NCI-H187 (cell line): Measurements from ENCODE around the gene LCP2.
"Not testable (repeated sequence)": the region's sequence is repeated elsewhere in the genome, so short reads cannot be mapped to it uniquely, and the experiment has no call there.

ENCODE experiments used
- DNase-seq, 2 experiments: peaks; one replicate each; lab custom pipeline; 2025; lab: John Stamatoyannopoulos, UW

LCP2 gene

DNA sequence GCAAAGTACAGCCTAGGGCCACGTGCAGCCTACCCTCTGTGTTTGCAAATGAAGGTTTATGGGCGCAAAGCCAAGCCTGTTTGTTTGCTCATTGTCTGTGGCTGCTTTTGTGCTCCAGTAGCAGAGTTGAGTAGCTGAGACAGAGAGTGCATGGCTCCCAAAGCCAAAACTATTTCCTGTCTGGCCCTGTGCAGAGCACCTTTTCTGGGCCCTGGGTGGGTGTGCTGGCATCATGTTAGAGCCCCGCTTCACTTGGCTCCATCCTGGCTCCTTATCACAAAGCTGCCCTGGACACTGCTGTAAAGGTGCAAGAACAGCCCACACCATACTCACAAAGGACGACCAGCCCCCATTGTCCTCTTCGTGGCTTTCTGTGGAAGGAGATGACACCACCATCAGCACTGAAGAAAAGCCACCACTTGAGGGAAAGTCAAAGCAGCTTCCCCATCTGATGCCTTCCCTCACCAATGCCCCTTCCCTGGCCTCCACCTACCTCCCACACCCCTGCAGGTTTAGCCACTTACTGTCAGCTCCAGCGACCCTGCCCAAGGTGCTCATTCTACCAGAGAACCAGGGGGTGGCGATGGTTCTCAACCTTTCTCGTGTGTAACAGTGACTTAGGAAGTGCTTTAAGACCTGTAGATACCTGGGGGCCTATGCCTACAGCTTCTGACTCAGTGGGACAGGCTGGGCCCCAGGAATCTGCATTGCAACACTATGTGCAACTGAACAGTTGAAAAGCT is 23.4 kb downstream of the LCP2 start:
- DNase-seq: no peak

- DNase-seq: no peak
Measured at GRCh38 chr5:170270293-170271069, 27.1 kb downstream of the LCP2 start.

DNA sequence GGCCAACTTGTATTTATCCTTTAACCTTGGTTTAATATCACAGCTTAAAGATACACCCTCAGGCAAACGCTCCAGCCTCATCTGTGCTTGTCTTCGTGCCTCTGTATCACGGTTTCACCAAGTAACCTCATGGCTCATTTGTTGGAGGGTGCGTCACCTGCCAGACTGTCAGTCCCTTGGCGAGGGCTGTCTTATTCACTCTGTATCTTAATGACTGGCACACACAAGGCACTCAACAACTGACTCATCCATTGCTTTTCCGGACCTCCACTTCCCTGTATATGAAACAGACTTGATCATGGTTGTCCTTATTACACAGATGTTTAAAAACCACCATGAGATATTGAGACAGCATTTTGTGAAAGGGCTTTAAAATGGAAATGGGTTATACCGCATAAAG is 28.0 kb downstream of the LCP2 start:
- DNase-seq: no peak

DNA sequence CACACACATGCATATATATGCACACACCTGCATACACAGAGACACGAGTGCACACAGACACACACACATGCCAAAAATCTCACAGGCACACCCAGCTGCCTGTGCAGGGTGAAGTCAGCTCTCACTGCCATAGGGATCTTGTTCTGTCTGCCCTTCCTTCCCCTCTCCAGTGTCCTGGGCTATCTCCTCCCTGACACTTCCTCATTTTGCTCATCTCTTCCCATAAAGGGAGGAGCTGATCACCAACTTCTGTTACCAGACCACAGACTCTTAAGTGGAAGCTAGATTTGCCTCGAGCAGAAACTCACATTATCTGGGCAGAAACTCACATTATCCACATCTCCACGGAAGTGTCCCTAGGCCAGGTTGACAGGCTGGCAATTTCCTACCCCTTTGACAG is 28.7 kb downstream of the LCP2 start:
- DNase-seq: no peak

DNA sequence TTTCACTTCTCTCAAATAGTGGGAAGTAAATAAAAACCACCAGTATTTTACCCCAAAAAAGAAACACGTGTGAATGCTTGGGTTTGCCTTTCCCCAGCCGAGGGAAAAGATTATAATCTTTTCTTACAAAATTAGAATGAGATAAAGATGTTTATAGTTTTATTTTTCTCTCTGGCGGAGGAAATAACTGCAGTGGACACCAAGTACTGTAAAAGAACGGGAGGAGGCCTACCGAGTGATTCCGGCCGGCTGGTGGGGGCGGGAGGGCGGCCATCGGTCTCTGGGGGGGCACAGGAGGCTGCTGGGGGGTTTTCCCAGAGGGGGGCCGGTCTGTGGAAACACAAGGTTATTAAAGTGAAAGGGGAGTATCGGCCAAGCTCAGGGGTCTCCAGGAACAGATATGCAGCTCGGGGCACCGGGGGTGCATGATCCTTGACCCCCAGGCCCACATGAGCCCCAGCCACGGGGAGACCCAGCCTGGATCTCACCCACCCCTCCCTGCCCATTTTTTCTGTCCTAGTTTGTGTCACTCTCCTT is 29.4 kb downstream of the LCP2 start:
- DNase-seq: no peak

DNA sequence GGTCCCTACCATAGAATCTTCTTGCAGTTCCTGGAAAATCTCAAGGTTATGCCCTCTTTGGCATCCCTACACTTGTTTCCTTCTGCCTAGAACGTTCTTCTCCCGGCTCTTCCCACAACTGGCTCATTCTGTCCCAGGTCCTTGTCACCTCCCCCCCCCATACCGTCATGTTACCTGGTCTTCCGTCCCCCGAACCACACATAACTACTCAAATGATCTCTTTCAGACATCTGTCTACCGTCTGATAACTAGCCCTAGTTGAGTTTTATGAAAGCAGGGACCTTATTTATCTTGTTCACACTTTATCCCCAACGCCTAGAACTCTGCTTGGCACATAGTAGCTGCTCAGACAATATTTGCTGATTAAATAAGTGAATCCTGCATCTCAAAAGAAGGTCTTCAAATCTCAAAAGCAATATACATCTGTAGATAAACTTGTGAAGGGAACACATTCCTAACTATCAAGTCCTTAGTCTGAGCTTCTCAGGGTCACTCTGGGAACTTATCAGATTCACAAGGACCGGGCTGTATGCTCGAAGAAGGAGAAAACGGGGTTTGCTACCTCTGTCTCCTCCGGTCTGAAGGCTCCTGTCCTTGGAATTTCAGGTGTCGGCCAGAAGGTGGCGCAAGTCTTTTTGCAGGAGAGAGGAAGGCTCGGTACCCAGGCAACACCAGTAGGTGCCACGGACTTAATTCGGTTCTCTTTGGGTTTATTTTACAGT is 30.0 kb downstream of the LCP2 start:
- DNase-seq: no peak

- no peak for DNase-seq
Measured at GRCh38 chr5:170266570-170267381, 30.8 kb downstream of the LCP2 start.

DNA sequence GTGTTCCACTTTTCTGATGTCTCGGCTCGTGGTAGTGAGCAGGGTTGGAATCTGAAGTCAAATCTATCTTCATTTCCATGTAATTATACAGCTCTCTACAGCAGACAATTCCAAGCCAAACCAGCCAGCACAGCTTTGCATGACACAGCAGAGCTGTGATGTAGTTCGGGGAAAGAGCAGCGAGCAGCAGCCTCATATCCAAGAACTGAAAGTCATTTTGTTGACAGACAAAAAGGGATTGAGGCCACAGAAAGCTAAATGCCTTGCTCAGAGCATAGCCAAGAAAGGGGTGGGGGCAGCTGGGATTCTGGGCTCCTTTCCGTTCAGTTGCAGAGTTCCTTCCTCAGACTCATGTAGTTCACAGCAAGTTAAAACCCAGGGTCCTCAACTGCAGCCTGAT is 32.1 kb downstream of the LCP2 start:
- no peak for DNase-seq

GRCh38 chr5:170263906-170264305 is 33.7 kb downstream of the LCP2 start:
- no peak for DNase-seq

DNA sequence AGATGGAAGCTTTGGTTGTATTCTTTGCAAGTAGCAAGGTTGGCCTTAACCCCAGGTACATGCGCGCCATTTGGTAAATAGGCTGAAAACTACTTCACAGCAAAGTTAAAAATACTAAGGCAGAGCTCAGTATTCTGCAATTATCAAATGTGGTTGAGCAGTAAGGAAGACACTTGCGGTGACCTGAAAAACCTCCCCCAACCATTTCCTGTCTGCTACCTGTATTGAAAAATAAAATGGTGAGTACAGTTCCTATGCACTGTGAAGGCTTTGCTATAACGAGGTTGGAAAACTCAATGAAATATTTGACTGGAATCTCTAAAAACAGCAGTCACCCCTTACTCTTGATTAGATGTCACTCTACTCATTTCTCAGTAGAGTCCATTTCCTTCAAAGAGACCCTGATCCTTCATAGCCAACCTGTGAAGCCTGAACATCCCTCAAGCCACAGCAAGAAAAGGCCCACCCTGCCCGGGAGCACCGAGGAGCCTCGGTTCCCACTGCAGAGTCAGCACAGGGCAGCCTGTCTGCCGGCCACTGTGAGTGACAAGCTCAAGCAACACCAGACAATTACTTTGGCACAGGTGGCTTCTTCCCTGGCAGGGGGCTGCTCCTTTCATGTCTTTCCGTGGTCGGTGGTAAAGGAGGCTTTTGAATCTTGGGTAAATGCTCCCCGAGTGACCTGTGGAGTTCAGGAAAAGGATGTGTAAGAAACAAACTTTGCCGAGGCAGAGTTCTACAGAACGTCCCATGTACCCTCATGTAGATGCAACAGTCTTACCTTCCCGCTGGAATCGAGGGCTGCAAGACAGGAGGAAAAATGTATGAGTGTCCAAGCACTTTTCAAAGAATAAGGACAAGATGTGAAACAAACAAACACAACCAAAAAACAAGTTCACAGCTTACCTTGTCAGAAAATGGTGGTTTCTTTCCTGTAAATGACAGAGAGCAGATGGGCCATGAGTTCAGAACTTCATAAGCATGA is 35.2 kb downstream of the LCP2 start:
- DNase-seq: no peak

DNA sequence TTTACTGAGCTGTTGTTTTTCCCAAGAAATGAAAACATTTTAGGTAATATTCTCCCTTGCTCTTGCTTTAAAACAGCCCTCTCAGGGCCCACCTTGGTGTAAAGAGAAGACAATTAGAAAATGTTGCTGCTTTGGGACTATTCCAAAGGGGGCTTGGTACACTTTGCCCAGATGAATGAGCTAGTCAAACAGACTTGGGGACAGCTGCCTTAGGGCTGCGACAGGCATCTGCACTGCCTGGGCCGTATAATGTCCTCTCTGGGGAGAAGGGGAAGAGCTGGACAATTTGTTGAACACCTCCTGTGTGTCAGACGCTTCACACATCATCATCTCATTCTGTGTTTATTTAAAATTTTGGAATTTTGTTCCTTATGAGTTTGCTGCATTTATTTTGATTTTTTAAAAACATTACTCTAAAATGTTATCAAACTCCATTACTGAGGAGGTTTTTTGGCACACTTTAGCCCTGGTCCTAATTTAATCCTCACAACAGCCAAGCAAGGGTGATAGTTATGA is 36.0 kb downstream of the LCP2 start:
- DNase-seq: no peak

GRCh38 chr5:170257370-170257769 is 40.2 kb downstream of the LCP2 start:
- DNase-seq: no peak

DNA sequence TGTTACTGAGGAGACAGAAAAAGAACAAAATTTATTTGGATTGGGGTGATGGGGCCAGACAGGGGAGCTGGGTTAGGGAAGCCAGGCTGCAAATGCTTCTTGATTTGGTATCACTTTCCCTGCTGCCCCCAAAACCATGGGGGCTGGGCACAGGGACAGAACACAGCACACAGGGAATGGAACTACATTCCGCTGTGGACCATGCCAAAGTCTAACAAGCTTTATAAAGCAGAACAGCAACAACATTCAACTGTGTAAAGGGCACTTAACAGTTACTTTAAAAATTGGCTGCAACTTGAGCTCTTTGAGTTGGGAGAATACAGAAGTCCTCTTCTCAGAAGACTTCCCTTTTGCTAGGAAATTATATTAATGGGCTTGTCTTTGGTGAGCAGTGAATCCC is 41.0 kb downstream of the LCP2 start:
- no peak for DNase-seq

- DNase-seq: no peak
Measured at GRCh38 chr5:170254056-170254455, 43.5 kb downstream of the LCP2 start.

DNA sequence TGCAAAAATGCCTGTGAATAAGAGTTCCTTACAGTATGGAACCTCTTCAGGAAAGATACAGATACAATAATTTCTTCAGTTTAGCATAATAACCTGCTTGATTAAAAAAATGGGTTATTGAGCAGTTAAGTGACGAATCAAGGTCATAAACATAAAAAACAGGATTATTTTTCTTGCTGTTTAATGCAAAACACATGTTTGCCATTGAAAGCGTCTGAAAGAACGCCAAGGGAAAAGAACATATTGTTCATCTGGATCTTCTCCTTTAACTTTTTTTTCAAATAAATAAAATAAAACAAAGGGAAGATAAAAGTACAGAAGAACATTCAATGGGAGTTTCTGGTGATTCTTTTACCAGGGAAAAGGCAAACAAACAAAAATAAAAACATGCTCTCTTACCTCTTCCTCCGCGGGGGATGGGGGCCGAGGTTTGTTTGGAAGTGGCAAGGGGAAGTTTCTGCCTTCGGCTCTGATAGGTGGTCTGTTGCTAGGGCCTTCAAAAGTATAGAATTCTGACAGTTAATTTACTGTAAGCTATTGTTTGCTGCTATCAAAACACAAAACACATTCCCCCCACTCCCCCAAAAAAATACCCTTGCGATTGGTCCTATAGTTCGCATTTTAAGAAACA is 44.7 kb downstream of the LCP2 start:
- no peak for DNase-seq

DNA sequence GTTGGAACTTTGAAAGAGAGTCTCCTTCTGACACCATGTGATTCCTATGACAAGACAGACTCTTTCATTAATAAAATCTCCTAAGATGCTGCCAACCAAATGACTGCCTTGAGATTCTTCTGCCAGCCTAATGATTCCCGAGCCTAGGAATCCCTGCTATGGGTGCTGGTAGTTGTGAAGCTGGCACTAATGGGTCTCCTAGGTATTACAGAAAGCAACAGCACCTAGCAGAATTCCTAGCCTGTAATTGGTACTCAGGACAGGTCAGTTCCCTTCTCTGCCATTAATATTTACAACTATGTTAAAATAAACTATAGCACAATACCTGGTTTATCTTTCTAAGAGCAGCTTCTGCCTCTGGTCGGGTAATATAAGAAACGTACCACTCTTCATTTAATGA is 45.5 kb downstream of the LCP2 start:
- DNase-seq: no peak

GRCh38 chr5:170251462-170251861 is 46.1 kb downstream of the LCP2 start:
- DNase-seq: no peak

- no peak for DNase-seq
Measured at GRCh38 chr5:170250810-170251317, 46.7 kb downstream of the LCP2 start.

DNA sequence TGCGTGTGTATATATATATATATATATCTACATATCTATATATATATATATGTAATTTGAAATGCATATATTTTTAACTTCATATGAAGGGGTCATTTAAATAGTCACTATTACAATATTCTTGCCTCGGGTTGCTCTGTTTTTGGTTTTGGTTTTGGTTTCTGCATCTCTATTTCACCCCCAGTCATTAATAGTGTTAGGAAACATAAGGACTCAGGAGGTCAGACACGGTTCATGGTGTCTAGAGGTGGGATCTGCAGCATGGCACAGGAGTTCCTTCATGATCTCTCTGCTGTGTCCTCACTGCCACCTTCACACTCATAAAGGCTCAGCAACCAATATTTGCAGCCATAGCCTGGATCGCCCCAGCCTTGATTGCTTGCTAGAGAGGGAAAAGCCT is 48.2 kb downstream of the LCP2 start:
- DNase-seq: no peak

DNA sequence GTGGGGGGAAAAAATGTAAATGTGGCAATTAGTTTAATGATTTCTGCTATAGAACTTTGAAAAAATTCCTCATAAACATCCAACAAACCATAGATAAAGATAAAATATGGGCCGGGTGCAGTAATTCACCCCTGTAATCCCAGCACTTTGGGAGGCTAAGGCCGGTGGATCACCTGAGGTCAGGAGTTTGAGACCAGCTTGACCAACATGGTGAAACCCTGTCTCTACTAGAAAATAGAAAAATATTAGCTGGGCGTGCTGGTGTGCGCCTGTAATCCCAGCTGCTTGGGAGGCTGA is 48.7 kb downstream of the LCP2 start:
- DNase-seq: not testable (repeated sequence)
